Loucy (cell line): ENCODE data around the gene MBD6.

ENCODE experiments used
- H2AFZ ChIP-seq: fragments of 200-600 bp; sonication (generic); 2 replicates; pipeline ENCODE4 v1.6.0; 2016; ENCODE audit warnings: antibody characterized with exemption, mild to moderate bottlenecking, low read length, moderate library complexity
- H3F3A ChIP-seq: fragments of 200-600 bp; 2 replicates; pipeline ENCODE4 v1.6.0; 2016; ENCODE audit warnings: antibody characterized with exemption, low read depth, mild to moderate bottlenecking
- H3K27me3 ChIP-seq: fragments of 200-600 bp; sonication (generic); 2 replicates; pipeline ENCODE4 v1.6.1; 2014; ENCODE audit warnings: low read length, mild to moderate bottlenecking; ENCODE audit not compliant: insufficient read depth, poor library complexity, severe bottlenecking
- H3K36me3 ChIP-seq: fragments of 200-600 bp; sonication (generic); 2 replicates; pipeline ENCODE4 v1.6.1; 2016; ENCODE audit warnings: low read length; ENCODE audit not compliant: insufficient read depth
- H3K4me1 ChIP-seq: fragments of 200-600 bp; sonication (generic); 2 replicates; pipeline ENCODE4 v1.5.1; 2014; ENCODE audit warnings: low read length, mild to moderate bottlenecking; ENCODE audit not compliant: insufficient read depth, poor library complexity, severe bottlenecking
- H3K4me2 ChIP-seq: fragments of 200-600 bp; sonication (generic); 2 replicates; pipeline ENCODE4 v1.6.0; 2014; ENCODE audit warnings: antibody characterized with exemption, low read length, low read depth, mild to moderate bottlenecking; ENCODE audit not compliant: poor library complexity, severe bottlenecking
- H3K4me3 ChIP-seq: fragments of 200-600 bp; sonication (generic); 2 replicates; pipeline ENCODE4 v1.5.1; 2014; ENCODE audit warnings: low read length, mild to moderate bottlenecking, mixed read lengths; ENCODE audit not compliant: poor library complexity, severe bottlenecking
- H3K79me2 ChIP-seq: fragments of 200-600 bp; sonication (generic); 2 replicates; pipeline ENCODE4 v1.6.1; 2014; ENCODE audit warnings: low read length; ENCODE audit not compliant: insufficient read depth
- H3K9ac ChIP-seq: fragments of 200-600 bp; sonication (generic); 2 replicates; pipeline ENCODE4 v1.6.0; 2014; ENCODE audit warnings: mild to moderate bottlenecking, low read depth, low read length, moderate library complexity; ENCODE audit not compliant: poor library complexity, severe bottlenecking
- H3K9me2 ChIP-seq: fragments of 200-600 bp; sonication (generic); replicated peaks from 2 replicates; pipeline ENCODE4 v1.6.1; 2016; ENCODE audit warnings: low read depth, low read length, mixed read lengths
- H3K9me3 ChIP-seq: fragments of 200-600 bp; sonication (generic); 2 replicates; pipeline ENCODE4 v1.6.1; 2014; ENCODE audit warnings: mild to moderate bottlenecking, antibody characterized with exemption, low read length, low read depth; ENCODE audit not compliant: insufficient read depth
- H4K20me1 ChIP-seq: fragments of 200-600 bp; sonication (generic); 2 replicates; pipeline ENCODE4 v1.6.0; 2014; ENCODE audit warnings: antibody characterized with exemption, low read length, mild to moderate bottlenecking; ENCODE audit not compliant: insufficient read depth, poor library complexity, severe bottlenecking
- CTCF ChIP-seq: fragments of 200-600 bp; sonication (generic); conservative IDR thresholded peaks from 2 replicates; pipeline ENCODE4 v1.5.1; 2014; ENCODE audit warnings: mild to moderate bottlenecking, antibody characterized with exemption, low read length
- EZH2phosphoT487 ChIP-seq: fragments of 200-600 bp; IDR thresholded peaks from 2 replicates; pipeline ENCODE4 v1.6.1; 2018; ENCODE audit warnings: antibody characterized with exemption, mild to moderate bottlenecking, moderate library complexity, borderline replicate concordance

Gene MBD6

DNA sequence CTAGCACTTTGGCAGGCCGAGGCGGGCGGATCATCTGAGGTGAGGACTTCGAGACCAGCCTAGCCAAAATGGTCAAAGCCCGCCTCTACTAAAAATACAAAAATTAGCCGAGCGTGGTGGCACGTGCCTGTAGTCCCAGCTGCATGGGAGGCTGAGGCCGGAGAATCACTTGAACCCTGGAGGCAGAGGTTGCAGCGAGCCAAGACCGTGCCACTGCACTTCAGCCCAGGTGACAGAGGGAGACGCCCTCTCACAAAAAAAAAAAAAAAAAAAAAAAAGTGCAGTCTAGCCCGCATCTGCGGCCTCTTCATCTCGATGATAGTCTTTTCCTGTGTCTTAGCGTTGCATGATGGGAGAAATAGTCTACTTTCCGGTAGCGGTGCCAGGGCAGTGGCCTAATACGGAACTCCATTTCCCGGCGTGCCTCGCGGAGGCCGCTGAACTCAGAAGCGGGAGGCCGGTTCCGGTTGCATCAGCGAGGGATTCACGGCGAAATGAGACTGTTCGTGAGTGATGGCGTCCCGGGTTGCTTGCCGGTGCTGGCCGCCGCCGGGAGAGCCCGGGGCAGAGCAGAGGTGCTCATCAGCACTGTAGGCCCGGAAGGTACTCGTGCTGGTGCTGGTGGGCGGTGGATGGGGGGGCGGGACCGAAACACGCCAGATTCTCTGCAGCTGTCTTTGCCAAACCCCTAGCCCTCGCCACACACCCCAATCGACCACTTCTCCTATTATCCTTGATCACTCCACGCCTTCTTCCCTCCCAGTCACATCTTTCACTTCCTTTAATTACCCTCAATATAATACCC is 34.8 kb upstream of the MBD6 start, which contains the start of gene MARS1:
Gene MARS1, plus strand, starts transcription at position 472 of the 805 bp plus-strand sequence. Its CDS starts 23 bp downstream, at position 495.
- Histone ChIP-seq H3K27me3 (no peaks in the 10 kb centered on the region), H2AFZ (peak within 1 kb of the TSS; percentile 71), H3K9me2 (no peaks in the 10 kb centered on the region), H3K4me3 (peak within 1 kb of the TSS; percentile 90), H3K79me2 (peaks cover 32% of the 10 kb centered on the region), H3K9me3 (no peaks in the 10 kb centered on the region), H4K20me1 (peaks cover 26% of the 10 kb centered on the region), H3K4me1 (peaks cover 19% of the 10 kb centered on the region), H3F3A (no peaks in the 10 kb centered on the region), H3K9ac (peak within 1 kb of the TSS; percentile 97), H3K36me3 (peaks cover 19% of the 10 kb centered on the region; the same call in 1 of the 2 replicates), H3K4me2 (peak within 1 kb of the TSS; percentile 91)
- TF ChIP-seq EZH2phosphoT487 (no peak), CTCF (peak; percentile 61)

- H3K79me2 ChIP-seq, result peaks cover 32% of the 10 kb centered on the region
- no peaks in the 10 kb centered on the region for H3K9me2 ChIP-seq
- H2AFZ ChIP-seq, result no peak overlapping the region
- peak overlapping the region; percentile 90 for H3K4me3 ChIP-seq
- peaks cover 29% of the 10 kb centered on the region for H4K20me1 ChIP-seq
- peak overlapping the region; percentile 97 for H3K9ac ChIP-seq
- peak overlapping the region; percentile 91 for H3K4me2 ChIP-seq
- TF ChIP-seq CTCF, result no peak
- TF ChIP-seq EZH2phosphoT487, result no peak
- peaks cover 19% of the 10 kb centered on the region for H3K4me1 ChIP-seq
- no peaks in the 10 kb centered on the region for H3K9me3 ChIP-seq
- H3K36me3 ChIP-seq, result peaks cover 22% of the 10 kb centered on the region; the same call in 1 of the 2 replicates
- H3F3A ChIP-seq, result no peaks in the 10 kb centered on the region
- H3K27me3 ChIP-seq, result no peaks in the 10 kb centered on the region
These were observed 34.0 kb upstream of the MBD6 start for GRCh38 chr12:57488402-57489156.

GRCh38 chr12:57489157-57489641 is 33.4 kb upstream of the MBD6 start:
- Histone ChIP-seq H2AFZ (no peak overlapping the region), H3K36me3 (peaks cover 22% of the 10 kb centered on the region; the same call in 1 of the 2 replicates), H3K79me2 (peaks cover 32% of the 10 kb centered on the region), H3K27me3 (no peaks in the 10 kb centered on the region), H3K9me2 (no peaks in the 10 kb centered on the region), H3K4me1 (peaks cover 19% of the 10 kb centered on the region), H3K4me2 (peak overlapping the region; percentile 91), H3K9me3 (no peaks in the 10 kb centered on the region), H3K4me3 (peak overlapping the region; percentile 90), H4K20me1 (peaks cover 29% of the 10 kb centered on the region), H3K9ac (peak overlapping the region; percentile 97), H3F3A (no peaks in the 10 kb centered on the region)
- TF ChIP-seq CTCF, result no peak
- no peak for TF ChIP-seq EZH2phosphoT487
